WTC11 (cell line): ENCODE results near the gene GALNT15. TPM values are rescaled to one million over a fixed set of nuclear protein-coding genes. Genes with fewer than 3 reads are reported as not detected.

ENCODE experiments used
- ATAC-seq: fragments of 200-7000 bp; cut with Tn5 transposase; 2 replicates; pipeline ENCODE4 v1.10.0; 2021; ENCODE audit warnings: mild to moderate bottlenecking, moderate library complexity
- CTCF ChIA-PET: fragments of 300-600 bp; sonication (Branson Sonifier 250); formaldehyde crosslinking; loops from one replicate; lab custom pipeline; 2021; ENCODE audit warnings: antibody characterized with exemption; lab: Charles Lee
- POLR2A ChIA-PET: fragments of 350-600 bp; sonication (Branson Sonifier 250); formaldehyde crosslinking; loops from one replicate; lab custom pipeline; 2021; ENCODE audit warnings: antibody characterized with exemption; lab: Charles Lee
- DNase-seq: peaks from one replicate; pipeline ENCODE4 v3.0.0; 2021; ENCODE audit warnings: low spot score
- H3K27ac Mint-ChIP-seq: 2 replicates; pipeline ENCODE4 v1.8.0; 2021; ENCODE audit warnings: mixed read lengths
- H3K27me3 Mint-ChIP-seq: 2 replicates; pipeline ENCODE4 v1.8.0; 2021; ENCODE audit warnings: low read depth, mild to moderate bottlenecking, moderate library complexity, mixed read lengths
- H3K36me3 Mint-ChIP-seq: 2 replicates; pipeline ENCODE4 v1.8.0; 2021; ENCODE audit warnings: mixed read lengths
- H3K4me1 Mint-ChIP-seq: 2 replicates; pipeline ENCODE4 v1.8.0; 2022; ENCODE audit warnings: mixed read lengths
- H3K4me3 Mint-ChIP-seq: 2 replicates; pipeline ENCODE4 v1.8.0; 2021; ENCODE audit warnings: mild to moderate bottlenecking, moderate library complexity, mixed read lengths
- H3K9me3 Mint-ChIP-seq: 2 replicates; pipeline ENCODE4 v1.8.0; 2021; ENCODE audit warnings: mixed read lengths
- ESRRA ChIP-seq: sonication (generic); formaldehyde crosslinking; IDR thresholded peaks from 2 replicates; pipeline ENCODE4 v1.8.1; 2022; ENCODE audit warnings: mild to moderate bottlenecking, missing genetic modification reagents, borderline replicate concordance
- FOXP1 ChIP-seq: sonication (generic); formaldehyde crosslinking; IDR thresholded peaks from 2 replicates; pipeline ENCODE4 v1.8.0; 2022; ENCODE audit warnings: missing genetic modification reagents, mild to moderate bottlenecking, moderate library complexity, borderline replicate concordance
- IRF2 ChIP-seq: sonication (generic); formaldehyde crosslinking; IDR thresholded peaks from 2 replicates; pipeline ENCODE4 v1.8.0; 2022; ENCODE audit warnings: low read depth, missing genetic modification reagents, borderline replicate concordance
- KAT7 ChIP-seq: sonication (generic); formaldehyde crosslinking; IDR thresholded peaks from 2 replicates; pipeline ENCODE4 v1.8.1; 2023; ENCODE audit warnings: missing genetic modification reagents, mild to moderate bottlenecking, borderline replicate concordance
- SOX15 ChIP-seq: fragments of 250-450 bp; sonication (Bioruptor Pico); IDR thresholded peaks from 2 replicates; pipeline ENCODE4 v1.9.0; 2021; ENCODE audit warnings: mild to moderate bottlenecking
- TCF7 ChIP-seq: sonication (generic); formaldehyde crosslinking; IDR thresholded peaks from 2 replicates; pipeline ENCODE4 v1.8.0; 2022; ENCODE audit warnings: mild to moderate bottlenecking, low read depth, missing genetic modification reagents, moderate library complexity
- TEAD1 ChIP-seq: sonication (generic); formaldehyde crosslinking; IDR thresholded peaks from 2 replicates; pipeline ENCODE4 v1.8.0; 2022; ENCODE audit warnings: mild to moderate bottlenecking, missing genetic modification reagents
- ZNF317 ChIP-seq: sonication (generic); formaldehyde crosslinking; IDR thresholded peaks from 2 replicates; pipeline ENCODE4 v1.8.1; 2023; ENCODE audit warnings: low read depth, mild to moderate bottlenecking, moderate library complexity, missing genetic modification reagents, borderline replicate concordance
- ZNF671 ChIP-seq: fragments of 250-450 bp; sonication (Bioruptor Pico); IDR thresholded peaks from 2 replicates; pipeline ENCODE4 v1.8.0; 2021; ENCODE audit warnings: mild to moderate bottlenecking
- total RNA-seq: library from RNA; stranded (reverse); gene quantifications from 3 replicates; pipeline ENCODE4 v1.2.3, GENCODE V29; 2021
- TF ChIP-seq, protein P1 (sequence below): sonication (generic); formaldehyde crosslinking; IDR thresholded peaks from 2 replicates; pipeline ENCODE4 v1.8.0; 2022; ENCODE audit warnings: mild to moderate bottlenecking, missing genetic modification reagents
- TF ChIP-seq, protein P2 (sequence below): sonication (generic); formaldehyde crosslinking; IDR thresholded peaks from 2 replicates; pipeline ENCODE4 v1.8.0; 2023; ENCODE audit warnings: missing genetic modification reagents
- TF ChIP-seq, protein P3 (sequence below): sonication (generic); formaldehyde crosslinking; IDR thresholded peaks from 2 replicates; pipeline ENCODE4 v1.8.0; 2022; ENCODE audit warnings: mild to moderate bottlenecking, missing genetic modification reagents
- TF ChIP-seq, protein P4 (sequence below): sonication (generic); formaldehyde crosslinking; conservative IDR thresholded peaks from 2 replicates; pipeline ENCODE4 v1.8.1; 2022; ENCODE audit warnings: mild to moderate bottlenecking, missing genetic modification reagents
- TF ChIP-seq, protein P5 (sequence below): fragments of 200-600 bp; IDR thresholded peaks from 2 replicates; pipeline ENCODE4 v1.8.0; 2022; ENCODE audit warnings: antibody characterized with exemption
- TF ChIP-seq, protein P6 (sequence below): sonication (generic); formaldehyde crosslinking; IDR thresholded peaks from 2 replicates; pipeline ENCODE4 v1.8.1; 2023; ENCODE audit warnings: mild to moderate bottlenecking, missing genetic modification reagents
- TF ChIP-seq, protein P7 (sequence below): fragments of 250-450 bp; sonication (Bioruptor Pico); IDR thresholded peaks from 2 replicates; pipeline ENCODE4 v1.8.0; 2021; ENCODE audit warnings: mild to moderate bottlenecking
- TF ChIP-seq, protein P8 (sequence below): sonication (generic); formaldehyde crosslinking; IDR thresholded peaks from 2 replicates; pipeline ENCODE4 v1.8.0; 2023; ENCODE audit warnings: missing genetic modification reagents, mild to moderate bottlenecking, borderline replicate concordance
- TF ChIP-seq, protein P9 (sequence below): sonication (generic); formaldehyde crosslinking; IDR thresholded peaks from 2 replicates; pipeline ENCODE4 v1.8.1; 2022; ENCODE audit warnings: mild to moderate bottlenecking, missing genetic modification reagents, moderate library complexity, borderline replicate concordance
- TF ChIP-seq, protein P10 (sequence below): fragments of 250-450 bp; sonication (Bioruptor Pico); IDR thresholded peaks from 2 replicates; pipeline ENCODE4 v1.9.0; 2021; ENCODE audit warnings: mild to moderate bottlenecking
- TF ChIP-seq, protein P11 (sequence below): fragments of 250-450 bp; sonication (Bioruptor Pico); IDR thresholded peaks from 2 replicates; pipeline ENCODE4 v1.9.0; 2021; ENCODE audit warnings: moderate library complexity, mild to moderate bottlenecking, inconsistent platforms, borderline replicate concordance

GALNT15 gene
- total RNA-seq, 1 experiment from 2014 or later = 0.15 TPM

DNA sequence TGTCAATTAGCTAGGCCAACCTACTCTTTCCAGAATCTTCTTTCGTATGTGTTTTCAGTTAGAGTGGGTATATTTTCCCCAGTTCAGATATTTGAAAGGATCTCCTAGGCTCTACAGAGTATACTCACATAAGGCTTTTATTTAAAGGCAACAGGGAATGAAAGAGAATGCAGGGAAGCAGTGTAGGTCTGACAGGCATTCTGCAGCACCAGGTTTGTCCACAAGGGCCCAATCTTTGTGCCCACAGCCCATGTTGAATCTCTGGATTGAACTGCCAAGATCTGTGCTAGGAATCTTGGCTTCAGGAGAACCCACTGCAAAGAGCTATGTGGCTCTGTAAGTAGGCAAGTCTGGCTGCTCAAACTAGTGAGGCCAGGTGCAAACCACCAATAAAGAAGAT, 24.2 kb upstream of the GALNT15 start (continued):
- TF ChIP-seq ESRRA (no peak), ZNF317 (CRISPR knock-in tag) (no peak), TEAD1 (CRISPR knock-in tag) (no peak), TCF7 (CRISPR knock-in tag) (no peak), IRF2 (CRISPR knock-in tag) (no peak), SOX15 (no peak)
- TF ChIP-seq, protein P1, sequence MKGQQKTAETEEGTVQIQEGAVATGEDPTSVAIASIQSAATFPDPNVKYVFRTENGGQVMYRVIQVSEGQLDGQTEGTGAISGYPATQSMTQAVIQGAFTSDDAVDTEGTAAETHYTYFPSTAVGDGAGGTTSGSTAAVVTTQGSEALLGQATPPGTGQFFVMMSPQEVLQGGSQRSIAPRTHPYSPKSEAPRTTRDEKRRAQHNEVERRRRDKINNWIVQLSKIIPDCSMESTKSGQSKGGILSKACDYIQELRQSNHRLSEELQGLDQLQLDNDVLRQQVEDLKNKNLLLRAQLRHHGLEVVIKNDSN (CRISPR knock-in tag) = no peak
- TF ChIP-seq, protein P2, sequence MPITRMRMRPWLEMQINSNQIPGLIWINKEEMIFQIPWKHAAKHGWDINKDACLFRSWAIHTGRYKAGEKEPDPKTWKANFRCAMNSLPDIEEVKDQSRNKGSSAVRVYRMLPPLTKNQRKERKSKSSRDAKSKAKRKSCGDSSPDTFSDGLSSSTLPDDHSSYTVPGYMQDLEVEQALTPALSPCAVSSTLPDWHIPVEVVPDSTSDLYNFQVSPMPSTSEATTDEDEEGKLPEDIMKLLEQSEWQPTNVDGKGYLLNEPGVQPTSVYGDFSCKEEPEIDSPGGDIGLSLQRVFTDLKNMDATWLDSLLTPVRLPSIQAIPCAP (CRISPR knock-in tag) = no peak

DNA sequence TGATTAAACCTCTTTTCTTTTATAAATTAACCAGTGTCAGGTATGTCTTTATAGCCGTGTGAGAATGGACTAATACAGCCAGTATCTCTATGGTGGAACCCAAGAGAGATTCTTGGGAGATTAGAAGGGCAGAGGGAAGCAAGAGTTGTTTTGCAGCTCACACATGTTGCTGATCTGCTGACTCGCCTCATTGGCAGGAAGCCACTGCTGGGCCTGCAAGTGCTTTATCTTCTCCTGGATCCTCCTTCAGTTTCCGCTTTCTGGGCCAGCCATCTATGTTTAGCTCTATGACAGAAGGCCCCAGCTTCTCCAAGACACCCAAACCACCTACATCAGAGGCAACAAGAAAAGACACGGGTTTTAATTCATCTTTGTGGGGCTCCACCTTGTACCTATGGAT, 23.4 kb upstream of the GALNT15 start:
- no peak overlapping the region for H3K4me3 Mint-ChIP-seq
- peaks cover 45% of the 10 kb centered on the region for H3K9me3 Mint-ChIP-seq
- no peak for ATAC-seq
- H3K27ac Mint-ChIP-seq = no peak overlapping the region
- no peaks in the 10 kb centered on the region for H3K36me3 Mint-ChIP-seq
- no peaks in the 10 kb centered on the region for H3K4me1 Mint-ChIP-seq
- CTCF ChIA-PET = interaction anchor here (2.3 kb wide), 1 partner anchor 27 kb away, joined by 6 read pairs; no protein-coding TSS in a partner anchor
- POLR2A ChIA-PET = no interaction called here
- H3K27me3 Mint-ChIP-seq = peaks cover 7% of the 10 kb centered on the region
- no peak for DNase-seq
- TF ChIP-seq, protein P3, sequence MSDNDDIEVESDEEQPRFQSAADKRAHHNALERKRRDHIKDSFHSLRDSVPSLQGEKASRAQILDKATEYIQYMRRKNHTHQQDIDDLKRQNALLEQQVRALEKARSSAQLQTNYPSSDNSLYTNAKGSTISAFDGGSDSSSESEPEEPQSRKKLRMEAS (CRISPR knock-in tag) = no peak
- TF ChIP-seq, protein P4, sequence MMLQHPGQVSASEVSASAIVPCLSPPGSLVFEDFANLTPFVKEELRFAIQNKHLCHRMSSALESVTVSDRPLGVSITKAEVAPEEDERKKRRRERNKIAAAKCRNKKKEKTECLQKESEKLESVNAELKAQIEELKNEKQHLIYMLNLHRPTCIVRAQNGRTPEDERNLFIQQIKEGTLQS = no peak
- TF ChIP-seq, protein P5, sequence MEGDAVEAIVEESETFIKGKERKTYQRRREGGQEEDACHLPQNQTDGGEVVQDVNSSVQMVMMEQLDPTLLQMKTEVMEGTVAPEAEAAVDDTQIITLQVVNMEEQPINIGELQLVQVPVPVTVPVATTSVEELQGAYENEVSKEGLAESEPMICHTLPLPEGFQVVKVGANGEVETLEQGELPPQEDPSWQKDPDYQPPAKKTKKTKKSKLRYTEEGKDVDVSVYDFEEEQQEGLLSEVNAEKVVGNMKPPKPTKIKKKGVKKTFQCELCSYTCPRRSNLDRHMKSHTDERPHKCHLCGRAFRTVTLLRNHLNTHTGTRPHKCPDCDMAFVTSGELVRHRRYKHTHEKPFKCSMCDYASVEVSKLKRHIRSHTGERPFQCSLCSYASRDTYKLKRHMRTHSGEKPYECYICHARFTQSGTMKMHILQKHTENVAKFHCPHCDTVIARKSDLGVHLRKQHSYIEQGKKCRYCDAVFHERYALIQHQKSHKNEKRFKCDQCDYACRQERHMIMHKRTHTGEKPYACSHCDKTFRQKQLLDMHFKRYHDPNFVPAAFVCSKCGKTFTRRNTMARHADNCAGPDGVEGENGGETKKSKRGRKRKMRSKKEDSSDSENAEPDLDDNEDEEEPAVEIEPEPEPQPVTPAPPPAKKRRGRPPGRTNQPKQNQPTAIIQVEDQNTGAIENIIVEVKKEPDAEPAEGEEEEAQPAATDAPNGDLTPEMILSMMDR = no peak
- TF ChIP-seq ZNF671 (CRISPR knock-in tag) = no peak
- TF ChIP-seq, protein P6, sequence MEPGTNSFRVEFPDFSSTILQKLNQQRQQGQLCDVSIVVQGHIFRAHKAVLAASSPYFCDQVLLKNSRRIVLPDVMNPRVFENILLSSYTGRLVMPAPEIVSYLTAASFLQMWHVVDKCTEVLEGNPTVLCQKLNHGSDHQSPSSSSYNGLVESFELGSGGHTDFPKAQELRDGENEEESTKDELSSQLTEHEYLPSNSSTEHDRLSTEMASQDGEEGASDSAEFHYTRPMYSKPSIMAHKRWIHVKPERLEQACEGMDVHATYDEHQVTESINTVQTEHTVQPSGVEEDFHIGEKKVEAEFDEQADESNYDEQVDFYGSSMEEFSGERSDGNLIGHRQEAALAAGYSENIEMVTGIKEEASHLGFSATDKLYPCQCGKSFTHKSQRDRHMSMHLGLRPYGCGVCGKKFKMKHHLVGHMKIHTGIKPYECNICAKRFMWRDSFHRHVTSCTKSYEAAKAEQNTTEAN = no peak
- no peak for TF ChIP-seq FOXP1 (CRISPR knock-in tag)
- TF ChIP-seq, protein P7, sequence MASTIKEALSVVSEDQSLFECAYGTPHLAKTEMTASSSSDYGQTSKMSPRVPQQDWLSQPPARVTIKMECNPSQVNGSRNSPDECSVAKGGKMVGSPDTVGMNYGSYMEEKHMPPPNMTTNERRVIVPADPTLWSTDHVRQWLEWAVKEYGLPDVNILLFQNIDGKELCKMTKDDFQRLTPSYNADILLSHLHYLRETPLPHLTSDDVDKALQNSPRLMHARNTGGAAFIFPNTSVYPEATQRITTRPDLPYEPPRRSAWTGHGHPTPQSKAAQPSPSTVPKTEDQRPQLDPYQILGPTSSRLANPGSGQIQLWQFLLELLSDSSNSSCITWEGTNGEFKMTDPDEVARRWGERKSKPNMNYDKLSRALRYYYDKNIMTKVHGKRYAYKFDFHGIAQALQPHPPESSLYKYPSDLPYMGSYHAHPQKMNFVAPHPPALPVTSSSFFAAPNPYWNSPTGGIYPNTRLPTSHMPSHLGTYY (CRISPR knock-in tag) = no peak
- TF ChIP-seq, protein P8, sequence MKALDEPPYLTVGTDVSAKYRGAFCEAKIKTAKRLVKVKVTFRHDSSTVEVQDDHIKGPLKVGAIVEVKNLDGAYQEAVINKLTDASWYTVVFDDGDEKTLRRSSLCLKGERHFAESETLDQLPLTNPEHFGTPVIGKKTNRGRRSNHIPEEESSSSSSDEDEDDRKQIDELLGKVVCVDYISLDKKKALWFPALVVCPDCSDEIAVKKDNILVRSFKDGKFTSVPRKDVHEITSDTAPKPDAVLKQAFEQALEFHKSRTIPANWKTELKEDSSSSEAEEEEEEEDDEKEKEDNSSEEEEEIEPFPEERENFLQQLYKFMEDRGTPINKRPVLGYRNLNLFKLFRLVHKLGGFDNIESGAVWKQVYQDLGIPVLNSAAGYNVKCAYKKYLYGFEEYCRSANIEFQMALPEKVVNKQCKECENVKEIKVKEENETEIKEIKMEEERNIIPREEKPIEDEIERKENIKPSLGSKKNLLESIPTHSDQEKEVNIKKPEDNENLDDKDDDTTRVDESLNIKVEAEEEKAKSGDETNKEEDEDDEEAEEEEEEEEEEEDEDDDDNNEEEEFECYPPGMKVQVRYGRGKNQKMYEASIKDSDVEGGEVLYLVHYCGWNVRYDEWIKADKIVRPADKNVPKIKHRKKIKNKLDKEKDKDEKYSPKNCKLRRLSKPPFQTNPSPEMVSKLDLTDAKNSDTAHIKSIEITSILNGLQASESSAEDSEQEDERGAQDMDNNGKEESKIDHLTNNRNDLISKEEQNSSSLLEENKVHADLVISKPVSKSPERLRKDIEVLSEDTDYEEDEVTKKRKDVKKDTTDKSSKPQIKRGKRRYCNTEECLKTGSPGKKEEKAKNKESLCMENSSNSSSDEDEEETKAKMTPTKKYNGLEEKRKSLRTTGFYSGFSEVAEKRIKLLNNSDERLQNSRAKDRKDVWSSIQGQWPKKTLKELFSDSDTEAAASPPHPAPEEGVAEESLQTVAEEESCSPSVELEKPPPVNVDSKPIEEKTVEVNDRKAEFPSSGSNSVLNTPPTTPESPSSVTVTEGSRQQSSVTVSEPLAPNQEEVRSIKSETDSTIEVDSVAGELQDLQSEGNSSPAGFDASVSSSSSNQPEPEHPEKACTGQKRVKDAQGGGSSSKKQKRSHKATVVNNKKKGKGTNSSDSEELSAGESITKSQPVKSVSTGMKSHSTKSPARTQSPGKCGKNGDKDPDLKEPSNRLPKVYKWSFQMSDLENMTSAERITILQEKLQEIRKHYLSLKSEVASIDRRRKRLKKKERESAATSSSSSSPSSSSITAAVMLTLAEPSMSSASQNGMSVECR = no peak
- TF ChIP-seq, protein P9, sequence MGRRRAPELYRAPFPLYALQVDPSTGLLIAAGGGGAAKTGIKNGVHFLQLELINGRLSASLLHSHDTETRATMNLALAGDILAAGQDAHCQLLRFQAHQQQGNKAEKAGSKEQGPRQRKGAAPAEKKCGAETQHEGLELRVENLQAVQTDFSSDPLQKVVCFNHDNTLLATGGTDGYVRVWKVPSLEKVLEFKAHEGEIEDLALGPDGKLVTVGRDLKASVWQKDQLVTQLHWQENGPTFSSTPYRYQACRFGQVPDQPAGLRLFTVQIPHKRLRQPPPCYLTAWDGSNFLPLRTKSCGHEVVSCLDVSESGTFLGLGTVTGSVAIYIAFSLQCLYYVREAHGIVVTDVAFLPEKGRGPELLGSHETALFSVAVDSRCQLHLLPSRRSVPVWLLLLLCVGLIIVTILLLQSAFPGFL (CRISPR knock-in tag) = no peak
- no peak for TF ChIP-seq KAT7
- TF ChIP-seq, protein P10, sequence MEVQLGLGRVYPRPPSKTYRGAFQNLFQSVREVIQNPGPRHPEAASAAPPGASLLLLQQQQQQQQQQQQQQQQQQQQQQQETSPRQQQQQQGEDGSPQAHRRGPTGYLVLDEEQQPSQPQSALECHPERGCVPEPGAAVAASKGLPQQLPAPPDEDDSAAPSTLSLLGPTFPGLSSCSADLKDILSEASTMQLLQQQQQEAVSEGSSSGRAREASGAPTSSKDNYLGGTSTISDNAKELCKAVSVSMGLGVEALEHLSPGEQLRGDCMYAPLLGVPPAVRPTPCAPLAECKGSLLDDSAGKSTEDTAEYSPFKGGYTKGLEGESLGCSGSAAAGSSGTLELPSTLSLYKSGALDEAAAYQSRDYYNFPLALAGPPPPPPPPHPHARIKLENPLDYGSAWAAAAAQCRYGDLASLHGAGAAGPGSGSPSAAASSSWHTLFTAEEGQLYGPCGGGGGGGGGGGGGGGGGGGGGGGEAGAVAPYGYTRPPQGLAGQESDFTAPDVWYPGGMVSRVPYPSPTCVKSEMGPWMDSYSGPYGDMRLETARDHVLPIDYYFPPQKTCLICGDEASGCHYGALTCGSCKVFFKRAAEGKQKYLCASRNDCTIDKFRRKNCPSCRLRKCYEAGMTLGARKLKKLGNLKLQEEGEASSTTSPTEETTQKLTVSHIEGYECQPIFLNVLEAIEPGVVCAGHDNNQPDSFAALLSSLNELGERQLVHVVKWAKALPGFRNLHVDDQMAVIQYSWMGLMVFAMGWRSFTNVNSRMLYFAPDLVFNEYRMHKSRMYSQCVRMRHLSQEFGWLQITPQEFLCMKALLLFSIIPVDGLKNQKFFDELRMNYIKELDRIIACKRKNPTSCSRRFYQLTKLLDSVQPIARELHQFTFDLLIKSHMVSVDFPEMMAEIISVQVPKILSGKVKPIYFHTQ (CRISPR knock-in tag) = no peak
- TF ChIP-seq, protein P11, sequence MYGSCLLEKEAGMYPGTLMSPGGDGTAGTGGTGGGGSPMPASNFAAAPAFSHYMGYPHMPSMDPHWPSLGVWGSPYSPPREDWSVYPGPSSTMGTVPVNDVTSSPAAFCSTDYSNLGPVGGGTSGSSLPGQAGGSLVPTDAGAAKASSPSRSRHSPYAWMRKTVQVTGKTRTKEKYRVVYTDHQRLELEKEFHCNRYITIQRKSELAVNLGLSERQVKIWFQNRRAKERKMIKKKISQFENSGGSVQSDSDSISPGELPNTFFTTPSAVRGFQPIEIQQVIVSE = no peak
